GM11168 (cell line): ENCODE data around the gene GBP5.
"Not testable (repeated sequence)": the region's sequence is repeated elsewhere in the genome, so short reads cannot be mapped to it uniquely, and the experiment has no call there.

ENCODE experiments used
- in situ Hi-C: fragments of 300-500 bp; cut with MboI; formaldehyde crosslinking; loops from one replicate; pipeline ENCODE4 v1.12.0; 2022; ENCODE audit warnings: low sequenced_read_pairs; ENCODE audit not compliant: unreplicated experiment

Gene GBP5

DNA sequence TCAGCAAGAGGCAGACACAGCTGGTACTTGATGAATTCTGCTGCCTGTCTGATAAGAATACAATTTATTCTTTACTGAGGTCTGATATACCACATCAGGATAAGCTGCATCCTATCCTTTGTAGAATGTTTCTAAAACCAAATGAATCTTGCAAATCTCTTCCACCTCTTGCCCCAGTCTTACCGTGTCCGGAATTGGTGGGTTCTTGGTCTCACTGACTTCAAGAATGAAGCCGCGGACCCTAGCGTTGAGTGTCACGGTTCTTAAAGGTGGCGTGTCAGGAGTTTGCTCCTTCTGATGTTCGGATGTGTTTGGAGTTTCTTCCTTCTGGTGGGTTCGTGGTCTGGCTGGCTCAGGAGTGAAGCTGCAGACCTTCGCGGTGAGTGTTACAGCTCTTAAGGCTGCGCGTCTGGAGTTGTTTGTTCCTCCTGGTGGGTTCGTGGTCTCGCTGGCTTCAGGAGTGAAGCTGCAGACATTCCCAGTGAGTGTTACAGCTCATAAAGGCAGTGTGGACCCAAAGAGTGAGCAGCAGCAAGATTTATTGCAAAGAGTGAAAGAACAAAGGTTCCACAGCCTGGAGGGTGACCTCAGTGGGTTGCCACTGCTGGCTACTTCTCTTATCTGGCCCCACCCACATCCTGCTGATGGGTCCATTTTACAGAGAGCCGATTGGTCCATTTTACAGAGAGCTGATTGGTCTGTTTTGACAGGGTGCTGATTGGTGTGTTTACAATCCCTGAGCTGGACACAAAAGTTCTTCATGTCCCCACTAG lies at the start of gene GBP5:
Gene GBP5, minus strand, starts transcription at position 592 of the 773 bp plus-strand sequence. CDS start 3,305 bp downstream, outside the sequence.
- in situ Hi-C loops, result not testable (repeated sequence)

DNA sequence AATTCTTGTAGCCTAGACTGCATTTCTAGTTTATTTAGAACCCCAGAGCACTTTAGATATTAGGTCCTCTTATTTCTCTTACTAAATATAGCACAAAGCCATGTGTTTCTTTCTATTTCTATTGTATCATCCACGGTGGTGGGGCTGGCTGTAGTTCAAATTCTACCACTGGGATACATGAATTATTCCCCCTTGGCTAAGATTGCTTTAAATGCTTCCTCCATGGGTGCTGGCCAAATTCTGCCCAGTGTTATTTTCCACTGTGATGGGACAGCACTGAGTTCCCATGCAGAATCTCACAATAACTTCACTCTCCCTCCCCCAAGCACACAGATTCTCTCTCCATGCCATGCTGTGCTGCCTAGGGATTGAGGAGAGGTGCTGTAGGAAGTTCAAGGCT lies 49.7 kb upstream of the GBP5 start:
- in situ Hi-C loops, result no loop called here

- in situ Hi-C loops, result no loop called here
These were observed 39.9 kb upstream of the GBP5 start for GRCh38 chr1:89312572-89312971.

- in situ Hi-C loops, result no loop called here
These were observed 39.1 kb upstream of the GBP5 start for GRCh38 chr1:89311757-89312156.

GRCh38 chr1:89310976-89311375 lies 38.3 kb upstream of the GBP5 start:
- in situ Hi-C loops, result no loop called here

DNA sequence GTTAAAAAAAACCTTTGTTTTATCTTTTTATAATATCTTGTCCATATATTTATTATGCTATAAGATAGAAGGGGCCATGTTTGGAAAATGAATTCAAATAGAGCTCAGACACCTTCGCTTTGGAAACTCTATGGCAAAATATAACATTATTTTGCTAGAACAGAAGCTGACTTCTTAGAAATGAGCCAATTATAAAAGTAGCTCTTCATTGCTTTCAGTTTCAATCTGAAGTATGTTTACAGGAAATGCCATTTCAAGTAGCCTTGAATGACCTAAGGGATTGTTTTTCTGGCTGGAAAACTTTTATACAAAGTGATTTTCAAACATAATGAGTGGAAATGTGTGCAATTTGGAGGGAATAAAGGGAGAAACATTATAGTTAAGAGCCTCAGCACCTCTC lies 37.8 kb upstream of the GBP5 start:
- in situ Hi-C loops, result no loop called here

DNA sequence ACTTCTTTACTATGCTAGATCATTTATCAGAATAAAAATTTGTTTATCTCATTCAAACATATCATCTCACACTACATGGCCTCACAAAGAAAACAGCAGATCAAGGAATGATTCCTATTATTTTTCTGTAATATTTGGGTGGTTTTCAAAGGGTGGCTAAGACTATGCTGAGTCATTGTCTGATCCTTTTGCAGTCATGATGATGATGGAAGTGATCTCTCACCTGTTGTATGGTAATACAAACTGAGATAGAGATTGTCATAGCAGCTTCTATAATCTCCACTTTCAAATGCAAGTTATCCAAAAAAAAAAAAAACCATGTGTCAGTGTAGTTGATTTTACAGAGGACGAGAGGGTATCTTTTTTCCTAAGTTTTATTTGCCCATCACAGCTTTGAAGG lies 37.2 kb upstream of the GBP5 start:
- in situ Hi-C loops, result no loop called here

- in situ Hi-C loops, result no loop called here
These were observed 33.6 kb upstream of the GBP5 start for GRCh38 chr1:89306273-89306672.

DNA sequence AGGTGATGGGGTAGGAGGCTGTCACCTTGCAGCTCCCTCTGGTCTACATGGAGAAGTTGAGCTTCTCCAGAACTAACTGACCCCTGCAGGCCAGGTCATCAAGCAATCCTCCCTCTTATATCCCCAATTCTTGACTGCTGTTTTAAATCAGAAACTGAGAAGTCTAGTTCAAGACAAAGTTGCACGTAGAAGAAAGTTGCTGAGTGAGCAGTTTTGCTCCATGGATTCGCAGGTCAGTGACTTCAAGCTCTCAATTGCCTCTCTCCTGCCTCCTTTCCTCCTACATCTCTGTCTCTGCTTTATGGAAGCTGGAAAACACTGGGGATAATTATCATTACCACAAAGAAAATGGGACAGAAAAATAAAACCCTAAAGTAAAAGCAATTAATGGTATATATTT lies 32.8 kb upstream of the GBP5 start:
- in situ Hi-C loops, result no loop called here

DNA sequence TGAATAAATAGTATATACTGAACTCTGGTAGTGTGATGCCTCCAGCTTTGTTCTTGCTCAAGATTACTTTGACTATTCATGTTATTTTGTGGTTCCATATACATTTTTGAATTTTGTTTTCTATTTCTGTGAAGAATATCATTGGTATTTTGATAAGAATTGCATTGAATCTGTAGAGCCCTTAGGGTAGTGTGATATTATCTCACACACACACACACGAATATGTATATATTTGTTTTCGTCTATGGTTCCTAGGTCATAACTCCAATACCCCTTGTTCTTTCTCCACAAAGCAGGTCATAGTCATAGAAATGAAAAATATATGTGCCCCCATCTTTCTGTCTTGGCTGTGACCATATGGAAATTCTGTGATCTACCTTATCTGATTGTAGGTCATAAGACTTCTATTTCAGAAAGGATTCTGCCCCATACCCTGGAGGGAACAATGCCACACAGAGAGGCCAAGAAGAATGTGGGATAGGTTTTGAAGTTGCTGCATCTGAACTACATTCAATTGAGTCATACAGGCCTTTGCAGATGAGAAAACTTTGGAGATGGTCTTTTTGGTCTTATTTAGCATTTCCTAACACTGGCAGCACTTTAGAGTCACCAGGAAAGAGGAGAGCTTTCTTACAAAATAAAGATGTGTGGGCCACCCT lies 32.0 kb upstream of the GBP5 start:
- in situ Hi-C loops, result no loop called here

DNA sequence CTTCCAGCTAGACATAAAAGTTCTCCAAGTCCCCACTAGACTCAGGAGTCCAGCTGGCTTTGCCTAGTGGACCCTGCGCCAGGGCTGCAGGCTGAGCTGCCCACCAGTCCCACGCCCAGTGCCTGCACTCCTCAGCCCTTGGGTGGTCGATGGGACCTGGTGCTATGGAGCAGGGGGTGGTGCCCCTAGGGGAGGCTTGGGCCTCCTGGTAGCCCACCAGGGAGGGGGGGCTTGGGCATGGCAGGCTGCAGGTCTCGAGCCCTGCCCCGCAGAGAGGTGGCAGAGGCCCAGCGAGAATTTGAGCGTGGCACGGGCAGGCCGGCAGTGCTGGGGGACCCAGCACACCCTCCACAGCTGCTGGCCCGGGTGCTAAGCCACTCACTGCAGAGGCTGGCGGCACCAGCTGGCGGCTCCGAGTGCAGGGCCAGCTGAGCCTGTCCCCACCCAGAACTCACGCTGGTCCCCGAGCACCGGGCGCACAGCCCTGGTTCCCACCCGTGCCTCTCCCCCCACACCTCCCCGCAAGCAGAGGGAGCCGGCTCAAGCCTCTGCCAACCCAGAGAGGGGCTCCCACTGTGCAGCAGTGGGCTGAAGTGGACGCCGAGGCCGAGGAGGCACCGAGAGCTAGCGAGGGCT lies 30.2 kb upstream of the GBP5 start:
- in situ Hi-C loops, result no loop called here

DNA sequence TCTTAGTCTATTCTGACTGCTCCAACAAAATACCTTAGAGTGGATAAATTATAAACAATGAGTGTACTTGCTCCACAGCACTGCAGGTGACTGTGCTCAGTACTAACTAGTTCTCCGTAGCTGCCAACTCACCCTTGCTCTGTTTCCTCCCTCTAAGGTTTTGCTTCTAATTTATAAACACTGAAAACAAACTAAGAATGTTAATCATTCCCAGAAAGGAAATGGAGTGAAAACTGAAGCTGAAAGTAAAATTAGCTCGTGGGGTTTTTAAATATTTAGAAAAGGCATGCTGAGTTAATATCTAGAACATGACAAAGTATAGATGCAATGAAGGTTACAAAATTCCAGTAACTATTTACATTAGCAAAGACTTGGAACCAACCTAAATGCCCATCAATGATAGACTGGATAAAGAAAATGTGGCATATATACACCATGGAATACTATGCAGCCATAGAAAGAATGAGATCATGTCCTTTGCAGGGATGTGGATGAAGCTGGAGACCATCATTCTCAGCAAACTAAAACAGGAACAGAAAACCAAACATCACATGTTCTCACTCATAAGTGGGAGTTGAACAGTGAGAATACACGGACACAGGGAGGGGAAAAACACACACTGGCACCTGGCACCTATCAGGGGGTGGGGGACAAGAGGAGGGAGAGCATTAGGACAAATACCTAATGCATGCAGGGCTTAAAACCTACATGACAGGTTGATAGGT lies 27.2 kb upstream of the GBP5 start:
- in situ Hi-C loops, result not testable (repeated sequence)

GRCh38 chr1:89298461-89298860 lies 25.8 kb upstream of the GBP5 start:
- in situ Hi-C loops, result no loop called here

GRCh38 chr1:89295187-89295586 lies 22.5 kb upstream of the GBP5 start:
- in situ Hi-C loops, result no loop called here

DNA sequence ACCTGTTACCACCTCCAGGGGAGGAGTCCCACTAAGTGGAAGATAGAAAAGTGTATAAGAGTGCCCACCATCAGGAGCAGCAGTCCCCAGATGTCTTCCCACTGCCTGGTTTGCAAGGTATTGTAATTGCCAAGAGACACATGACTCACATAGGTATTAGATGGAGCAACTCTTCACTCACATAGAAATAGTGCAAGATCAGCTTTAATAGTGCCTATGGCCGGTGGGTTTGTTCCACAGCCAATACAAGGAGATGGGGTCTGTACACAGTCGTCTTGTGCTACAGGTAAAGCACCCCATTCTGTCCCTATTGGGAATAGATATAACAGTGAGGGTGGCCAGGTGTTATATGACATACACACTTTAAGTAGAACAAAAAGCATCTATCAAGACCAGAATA lies 18.6 kb upstream of the GBP5 start:
- in situ Hi-C loops, result no loop called here

- in situ Hi-C loops, result no loop called here
These were observed 15.3 kb upstream of the GBP5 start for GRCh38 chr1:89288051-89288340.

DNA sequence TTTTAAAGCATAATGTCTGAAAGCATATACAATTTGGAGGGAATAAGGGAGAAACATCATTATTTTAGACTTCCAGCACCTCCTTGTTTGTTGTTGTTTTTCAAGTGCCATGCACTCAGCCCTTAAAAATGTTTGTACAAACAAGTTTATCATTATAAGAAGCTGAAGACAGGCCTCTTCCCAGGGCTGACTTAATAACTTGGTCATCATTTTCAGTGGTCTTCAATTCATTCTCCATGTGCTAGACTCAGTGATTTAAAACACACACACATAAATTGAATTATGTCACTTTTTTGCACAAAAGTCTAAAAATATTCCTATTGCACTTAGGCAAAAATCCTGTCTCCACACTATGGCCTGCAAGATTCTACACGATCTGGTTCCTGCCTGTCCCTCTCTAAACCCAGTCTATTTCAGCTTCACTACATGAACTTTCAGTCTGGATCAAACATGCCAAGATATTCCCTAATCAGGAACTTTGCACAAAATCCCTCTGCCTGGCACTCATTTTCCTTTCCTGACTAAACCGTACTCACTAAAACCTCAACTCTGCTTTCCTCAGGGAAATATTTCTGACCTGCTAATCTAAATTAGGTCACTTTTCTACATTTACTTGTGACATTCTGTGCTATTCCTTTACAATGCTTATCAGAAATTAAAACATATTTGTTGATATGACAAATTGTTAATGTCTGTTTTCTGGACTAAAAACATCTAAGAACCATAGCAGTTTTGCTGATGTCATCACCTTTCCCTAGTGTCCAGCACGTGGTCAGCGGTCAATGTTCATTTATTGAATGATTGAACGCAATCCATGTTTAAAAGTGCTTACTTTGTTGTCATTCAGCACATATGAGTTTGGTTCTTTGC lies 14.8 kb upstream of the GBP5 start:
- in situ Hi-C loops, result no loop called here

- in situ Hi-C loops, result no loop called here
These were observed 14.0 kb upstream of the GBP5 start for GRCh38 chr1:89286549-89287180.

DNA sequence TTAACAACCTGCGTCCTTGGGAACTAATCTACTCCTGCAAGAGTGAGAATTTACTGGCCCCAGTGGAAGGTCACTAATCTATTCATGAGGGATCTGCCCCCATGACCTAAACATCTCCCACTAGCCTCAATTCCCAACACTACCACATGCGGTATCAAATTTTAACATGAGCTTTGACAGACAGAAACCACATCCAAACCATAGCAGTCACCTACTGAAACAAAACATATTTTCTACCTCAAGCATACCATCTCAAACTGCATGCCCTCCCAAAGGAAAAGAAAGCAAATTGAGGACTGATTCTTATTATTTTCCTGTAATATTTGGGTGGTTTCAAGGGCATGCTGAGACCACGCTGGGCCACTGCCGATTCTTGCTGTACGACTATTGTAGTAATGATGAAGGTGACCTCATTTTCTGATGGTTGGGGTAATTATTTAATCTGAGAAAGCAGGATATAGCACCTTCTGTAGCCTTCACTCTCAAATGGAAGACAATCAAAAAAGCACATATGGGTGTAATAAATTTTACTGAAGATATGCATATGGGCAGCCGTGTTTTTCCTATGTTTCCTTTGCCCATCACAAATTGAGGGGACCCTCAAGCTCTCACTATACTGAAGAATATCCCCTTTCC lies 13.2 kb upstream of the GBP5 start:
- in situ Hi-C loops, result no loop called here
